GM12865 (cell line): ENCODE measurements around the gene VTI1A.

Experiments
- DNase-seq: peaks from one replicate; pipeline ENCODE4 v3.0.0; 2010; ENCODE audit warnings: low read depth
- H3K4me3 ChIP-seq: 2 replicates; pipeline ENCODE4 v1.5.1; 2011; ENCODE audit warnings: mild to moderate bottlenecking, low read depth, low read length, control low read depth
- TF ChIP-seq, protein P1 (sequence below): IDR thresholded peaks from 2 replicates; pipeline ENCODE4 v1.5.1; 2011; ENCODE audit warnings: low read length, control low read depth, low read depth, inconsistent platforms; ENCODE audit not compliant: insufficient read depth; ENCODE audit errors: missing control alignments

VTI1A gene

DNA sequence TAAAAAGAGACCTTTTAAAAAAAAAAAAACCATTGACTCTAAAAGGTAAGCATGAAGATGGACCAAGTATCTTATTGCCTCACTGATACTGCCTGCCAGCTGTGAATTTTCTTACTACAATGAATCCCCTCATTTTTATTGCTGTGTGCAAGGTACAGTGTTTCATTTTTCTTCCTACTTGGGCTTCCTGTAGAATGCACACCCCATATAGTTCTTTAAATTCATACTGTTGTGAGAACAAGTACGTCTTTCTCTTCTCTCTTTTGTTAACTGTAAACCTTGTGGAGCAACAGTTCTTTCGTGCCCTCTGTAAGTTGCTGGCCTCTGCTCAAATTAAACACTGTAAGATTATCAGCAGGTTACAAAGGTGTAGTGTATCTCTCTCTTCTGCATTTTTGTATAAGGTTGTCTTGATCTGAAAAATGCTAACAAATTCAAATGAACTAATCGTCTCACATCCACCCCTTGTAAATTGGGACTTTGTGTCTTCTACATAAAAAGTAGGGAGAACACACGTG lies 105.6 kb downstream of the VTI1A start:
- TF ChIP-seq, protein P1, sequence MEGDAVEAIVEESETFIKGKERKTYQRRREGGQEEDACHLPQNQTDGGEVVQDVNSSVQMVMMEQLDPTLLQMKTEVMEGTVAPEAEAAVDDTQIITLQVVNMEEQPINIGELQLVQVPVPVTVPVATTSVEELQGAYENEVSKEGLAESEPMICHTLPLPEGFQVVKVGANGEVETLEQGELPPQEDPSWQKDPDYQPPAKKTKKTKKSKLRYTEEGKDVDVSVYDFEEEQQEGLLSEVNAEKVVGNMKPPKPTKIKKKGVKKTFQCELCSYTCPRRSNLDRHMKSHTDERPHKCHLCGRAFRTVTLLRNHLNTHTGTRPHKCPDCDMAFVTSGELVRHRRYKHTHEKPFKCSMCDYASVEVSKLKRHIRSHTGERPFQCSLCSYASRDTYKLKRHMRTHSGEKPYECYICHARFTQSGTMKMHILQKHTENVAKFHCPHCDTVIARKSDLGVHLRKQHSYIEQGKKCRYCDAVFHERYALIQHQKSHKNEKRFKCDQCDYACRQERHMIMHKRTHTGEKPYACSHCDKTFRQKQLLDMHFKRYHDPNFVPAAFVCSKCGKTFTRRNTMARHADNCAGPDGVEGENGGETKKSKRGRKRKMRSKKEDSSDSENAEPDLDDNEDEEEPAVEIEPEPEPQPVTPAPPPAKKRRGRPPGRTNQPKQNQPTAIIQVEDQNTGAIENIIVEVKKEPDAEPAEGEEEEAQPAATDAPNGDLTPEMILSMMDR = no peak
- no peak for DNase-seq
- no peak overlapping the region for H3K4me3 ChIP-seq

DNA sequence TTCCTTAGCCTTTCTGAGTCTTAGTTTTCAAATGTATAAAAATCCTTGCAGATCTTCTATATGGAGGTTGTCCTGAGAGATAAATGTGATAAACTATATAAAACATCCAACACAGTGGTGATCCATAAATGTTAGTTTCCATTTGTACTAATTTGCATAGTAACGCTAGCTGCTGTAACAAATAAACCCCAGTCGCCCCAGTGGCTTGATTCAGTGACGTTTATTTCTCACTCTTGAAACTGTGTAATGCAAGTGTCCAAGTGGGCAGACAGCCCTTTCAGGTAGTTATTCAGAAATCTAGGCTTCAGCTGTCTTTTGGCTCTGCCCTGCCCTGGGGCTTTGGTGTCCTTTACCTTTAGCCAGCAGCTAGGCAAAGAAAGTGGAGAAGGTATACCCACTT lies 106.3 kb downstream of the VTI1A start:
- no peak overlapping the region for H3K4me3 ChIP-seq
- DNase-seq = no peak
- TF ChIP-seq, protein P1 = no peak

DNA sequence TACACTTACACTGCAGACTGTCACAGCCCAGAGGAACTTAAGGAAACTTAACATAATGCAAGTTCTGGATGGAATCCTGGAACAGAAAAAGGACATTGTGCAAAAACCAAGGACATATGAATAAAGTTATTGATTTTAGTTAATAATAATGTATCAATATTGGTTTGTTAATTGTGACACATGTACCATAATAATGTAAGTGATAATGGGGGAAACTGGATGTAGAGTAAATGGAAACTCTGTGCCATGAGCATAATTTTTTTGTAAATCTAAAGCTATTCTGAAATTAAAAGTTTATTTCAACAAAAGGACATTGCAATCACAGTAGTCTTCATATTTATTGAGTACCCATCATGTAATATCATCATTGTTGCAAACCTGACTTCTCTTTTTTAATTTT lies 107.2 kb downstream of the VTI1A start:
- TF ChIP-seq, protein P1 = no peak
- no peak for DNase-seq
- H3K4me3 ChIP-seq = no peak overlapping the region

DNA sequence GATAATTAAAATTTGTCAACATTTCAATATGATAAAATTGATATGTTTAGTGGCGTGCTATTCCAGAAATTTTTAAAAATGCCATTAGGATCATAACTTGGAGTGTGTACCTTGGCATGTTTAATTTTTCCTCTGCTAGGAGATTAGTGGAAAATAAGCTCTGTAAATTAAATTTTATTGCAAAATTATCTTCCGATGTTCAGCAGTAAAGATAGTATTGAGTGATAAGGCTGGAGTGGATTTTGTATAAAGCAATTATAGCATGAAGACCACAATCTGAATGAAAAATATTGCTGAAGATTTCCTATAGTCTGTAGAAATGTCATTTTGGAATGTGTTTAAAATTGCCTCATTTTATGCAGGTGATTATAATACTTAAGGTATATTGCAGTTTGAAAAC lies 110.2 kb downstream of the VTI1A start:
- no peak overlapping the region for H3K4me3 ChIP-seq
- no peak for DNase-seq
- TF ChIP-seq, protein P1 = no peak

DNA sequence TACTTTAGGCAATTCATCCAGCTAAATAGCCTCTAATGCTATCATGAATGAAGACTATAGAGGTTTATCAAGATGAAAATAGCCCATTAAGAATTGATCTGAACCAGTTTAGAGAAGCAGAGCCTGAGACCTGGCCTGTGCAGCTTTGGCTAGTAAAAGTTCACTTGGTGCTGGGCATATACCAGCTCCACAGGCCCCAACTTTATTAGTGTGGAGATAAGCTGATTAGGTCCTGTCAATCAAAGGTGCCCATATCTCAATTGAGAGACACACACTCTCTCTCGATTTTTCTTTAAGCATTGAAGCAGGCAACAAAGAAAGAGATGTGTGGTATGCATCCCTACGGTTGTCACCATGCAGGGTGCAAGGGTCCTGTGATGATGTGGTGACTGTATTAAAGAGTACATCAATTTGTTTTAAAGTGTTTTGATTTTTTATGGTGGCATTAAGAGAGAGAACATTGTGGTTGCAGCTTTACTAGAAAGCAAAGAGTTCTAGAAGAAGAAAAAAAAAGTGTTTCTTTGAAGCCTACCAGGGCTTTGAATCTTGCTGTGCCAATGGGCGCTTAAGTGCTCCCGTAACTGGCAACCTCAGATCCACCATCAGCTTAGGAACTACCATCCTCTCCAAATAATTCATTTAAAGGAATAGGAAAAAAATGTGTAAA lies 111.6 kb downstream of the VTI1A start:
- H3K4me3 ChIP-seq = no peak overlapping the region
- no peak for DNase-seq
- TF ChIP-seq, protein P1 = no peak

DNA sequence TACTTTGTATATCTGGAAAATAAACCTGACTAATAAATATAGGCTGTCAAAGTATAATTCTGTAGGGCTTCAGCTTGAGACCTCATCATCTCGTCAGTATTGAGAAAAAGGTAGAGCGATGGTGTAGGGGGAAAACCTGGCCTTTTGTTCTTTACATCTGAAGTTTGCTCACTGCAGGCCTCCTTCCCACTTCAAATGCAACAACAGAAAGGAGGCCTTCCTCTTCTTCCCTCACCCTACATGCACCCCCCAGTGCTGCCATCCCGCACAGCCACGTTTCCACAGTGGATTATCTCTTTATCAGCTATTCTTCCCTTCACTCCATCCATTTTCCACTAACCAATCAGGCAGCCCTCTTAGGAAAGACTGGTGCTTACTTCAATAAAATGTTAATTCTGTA lies 112.3 kb downstream of the VTI1A start:
- no peak for DNase-seq
- TF ChIP-seq, protein P1 = no peak

DNA sequence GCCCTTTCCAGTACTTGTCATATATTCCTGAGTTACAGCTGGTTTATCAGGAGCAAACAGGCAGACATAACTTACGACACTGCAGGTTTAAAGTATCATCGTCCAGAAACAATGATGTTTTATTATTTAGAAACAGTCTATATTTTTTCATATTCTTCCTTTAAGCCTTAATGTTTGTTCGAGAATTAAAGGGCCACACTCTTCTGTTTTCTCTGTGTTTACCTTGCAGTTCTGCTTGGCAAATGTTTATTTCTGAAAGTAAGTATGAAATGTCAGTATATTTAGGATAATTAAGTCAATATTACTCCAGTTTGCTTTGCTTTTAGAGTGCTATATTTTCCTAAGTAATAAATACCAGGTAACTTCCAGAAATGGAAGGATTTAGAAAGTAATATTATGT lies 115.1 kb downstream of the VTI1A start:
- DNase-seq = no peak
- H3K4me3 ChIP-seq = no peak overlapping the region
- TF ChIP-seq, protein P1 = no peak

More for the DNA sequence above, 112.3 kb downstream of the VTI1A start:
- no peak overlapping the region for H3K4me3 ChIP-seq
